Measurements from ENCODE around the gene GRAMD1B. TPM values are rescaled to one million over a fixed set of nuclear protein-coding genes. Genes with fewer than 3 reads are reported as not detected.
A peak's percentile ranks its signal among the peaks of the same experiment; 100 is the strongest.

The GRAMD1B gene
- total RNA-seq, 4 donors from 2014 or later, result 0.08 to 0.64 (median 0.42) TPM

DNA sequence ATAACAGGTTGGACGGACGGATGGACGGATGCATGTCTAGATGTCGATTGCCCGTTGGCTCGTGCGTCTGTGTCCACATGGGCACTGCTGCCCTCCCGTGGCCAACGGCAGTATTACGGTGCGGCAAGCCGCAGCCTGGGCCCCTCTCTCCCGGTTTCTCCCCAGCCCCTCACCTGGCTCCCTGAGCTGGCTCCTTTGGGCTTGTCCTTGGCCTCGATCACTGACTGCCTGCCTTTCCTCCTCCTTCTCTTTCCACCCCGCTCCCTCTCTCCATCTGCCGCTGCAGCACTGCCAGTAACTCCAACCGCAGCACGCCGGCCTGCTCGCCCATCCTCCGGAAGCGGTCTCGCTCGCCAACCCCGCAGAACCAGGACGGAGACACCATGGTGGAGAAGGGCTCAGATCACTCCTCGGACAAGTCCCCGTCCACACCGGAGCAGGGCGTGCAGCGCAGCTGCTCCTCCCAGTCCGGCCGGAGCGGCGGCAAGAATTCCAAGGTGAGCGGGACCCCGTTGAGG, 147.1 kb downstream of the GRAMD1B start:
- Histone ChIP-seq H3K4me1 (peaks cover 8% of the 10 kb centered on the region), H3K36me3 (no peaks in the 10 kb centered on the region), H3K27me3 (peaks cover 18% of the 10 kb centered on the region), H3K27ac (no peak overlapping the region), H3K9me3 (no peaks in the 10 kb centered on the region), H3K4me3 (no peak overlapping the region)
- DNase-seq (ENCODE audit: low spot score in 2 of 2), result no peak
- TF ChIP-seq, protein P1, sequence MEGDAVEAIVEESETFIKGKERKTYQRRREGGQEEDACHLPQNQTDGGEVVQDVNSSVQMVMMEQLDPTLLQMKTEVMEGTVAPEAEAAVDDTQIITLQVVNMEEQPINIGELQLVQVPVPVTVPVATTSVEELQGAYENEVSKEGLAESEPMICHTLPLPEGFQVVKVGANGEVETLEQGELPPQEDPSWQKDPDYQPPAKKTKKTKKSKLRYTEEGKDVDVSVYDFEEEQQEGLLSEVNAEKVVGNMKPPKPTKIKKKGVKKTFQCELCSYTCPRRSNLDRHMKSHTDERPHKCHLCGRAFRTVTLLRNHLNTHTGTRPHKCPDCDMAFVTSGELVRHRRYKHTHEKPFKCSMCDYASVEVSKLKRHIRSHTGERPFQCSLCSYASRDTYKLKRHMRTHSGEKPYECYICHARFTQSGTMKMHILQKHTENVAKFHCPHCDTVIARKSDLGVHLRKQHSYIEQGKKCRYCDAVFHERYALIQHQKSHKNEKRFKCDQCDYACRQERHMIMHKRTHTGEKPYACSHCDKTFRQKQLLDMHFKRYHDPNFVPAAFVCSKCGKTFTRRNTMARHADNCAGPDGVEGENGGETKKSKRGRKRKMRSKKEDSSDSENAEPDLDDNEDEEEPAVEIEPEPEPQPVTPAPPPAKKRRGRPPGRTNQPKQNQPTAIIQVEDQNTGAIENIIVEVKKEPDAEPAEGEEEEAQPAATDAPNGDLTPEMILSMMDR (IDR thresholded peaks at IDR 0.05), result peak; percentile 50 to 93
- no peak for TF ChIP-seq POLR2A (IDR thresholded peaks at IDR 0.05)
- 54% methylated on average over 37 of the region's 37 CpGs for WGBS

DNA sequence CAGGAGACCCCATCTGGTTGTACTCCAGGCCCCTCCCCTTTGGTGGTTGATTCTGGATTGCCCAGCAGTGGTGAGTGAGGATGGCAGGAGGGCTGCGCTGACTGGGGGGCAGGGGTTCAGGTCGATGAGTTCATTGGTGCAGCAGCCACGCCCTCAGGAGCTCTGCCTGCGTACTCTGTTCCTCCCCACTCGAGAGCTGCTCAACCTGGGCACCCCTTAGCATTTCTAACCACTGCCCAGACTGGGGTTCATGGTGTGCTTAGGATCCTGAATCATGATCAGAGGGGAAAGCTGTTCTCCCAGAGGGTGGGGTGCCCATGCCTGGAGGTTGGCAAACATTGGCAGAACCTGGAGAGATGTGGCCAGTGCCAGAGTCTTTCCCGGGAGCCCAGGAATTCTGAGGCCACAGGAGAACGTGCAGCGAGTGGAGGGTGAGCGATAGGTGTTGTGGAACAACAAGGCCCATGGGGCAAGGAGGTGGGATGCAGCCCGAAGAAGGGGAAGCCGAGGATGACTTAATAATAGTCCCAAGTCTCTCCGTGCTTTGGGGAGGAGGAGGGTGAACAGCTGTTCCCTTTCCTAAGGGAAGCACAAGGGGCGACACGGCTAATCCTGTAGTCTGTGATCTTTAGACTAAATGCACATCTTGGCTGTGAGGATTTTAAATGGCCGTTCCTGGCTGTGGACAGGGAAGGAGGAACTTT, 148.9 kb downstream of the GRAMD1B start:
- no peaks in the 10 kb centered on the region for H3K9me3 ChIP-seq
- peaks cover 8% of the 10 kb centered on the region for H3K4me1 ChIP-seq
- DNase-seq (ENCODE audit: low spot score in 2 of 2), result no peak
- TF ChIP-seq POLR2AphosphoS5 (IDR thresholded peaks at IDR 0.05) (no peak), POLR2A (IDR thresholded peaks at IDR 0.05) (no peak), EP300 (IDR thresholded peaks at IDR 0.05) (no peak)
- TF ChIP-seq, protein P1 (IDR thresholded peaks at IDR 0.05), result no peak
- H3K4me3 ChIP-seq, result no peak overlapping the region
- WGBS, result 90% methylated on average over 13 of the region's 15 CpGs
- no peak overlapping the region for H3K27ac ChIP-seq
- H3K36me3 ChIP-seq, result no peaks in the 10 kb centered on the region
- peaks cover 18% of the 10 kb centered on the region for H3K27me3 ChIP-seq

DNA sequence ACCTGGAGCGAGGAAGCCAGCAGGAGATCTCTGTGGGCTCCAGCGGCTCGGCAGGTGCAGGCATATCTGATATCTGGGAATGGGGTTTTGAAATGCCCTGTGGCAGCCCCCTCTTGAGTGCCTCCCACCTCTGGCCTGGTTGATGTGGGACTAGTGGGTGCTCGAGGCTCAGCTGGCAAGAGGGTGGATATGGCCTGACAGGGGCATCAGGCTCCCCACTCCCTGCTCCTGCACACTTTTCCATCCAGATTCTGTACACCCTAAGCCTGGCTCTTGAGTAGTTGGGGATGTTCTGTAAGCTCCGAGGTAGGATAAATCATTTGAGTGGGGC, 149.4 kb downstream of the GRAMD1B start:
- H3K27me3 ChIP-seq, result peaks cover 18% of the 10 kb centered on the region
- no peak for DNase-seq (ENCODE audit: low spot score in 2 of 2)
- no peak for TF ChIP-seq EP300 (IDR thresholded peaks at IDR 0.05)
- no peak for TF ChIP-seq POLR2A (IDR thresholded peaks at IDR 0.05)
- TF ChIP-seq POLR2AphosphoS5 (IDR thresholded peaks at IDR 0.05), result no peak
- TF ChIP-seq, protein P1 (IDR thresholded peaks at IDR 0.05), result no peak
- no peak overlapping the region for H3K4me3 ChIP-seq
- H3K9me3 ChIP-seq, result no peaks in the 10 kb centered on the region
- H3K36me3 ChIP-seq, result no peaks in the 10 kb centered on the region
- 95% methylated on average over 4 of the region's 5 CpGs for WGBS
- peaks cover 8% of the 10 kb centered on the region for H3K4me1 ChIP-seq
- H3K27ac ChIP-seq, result no peak overlapping the region

DNA sequence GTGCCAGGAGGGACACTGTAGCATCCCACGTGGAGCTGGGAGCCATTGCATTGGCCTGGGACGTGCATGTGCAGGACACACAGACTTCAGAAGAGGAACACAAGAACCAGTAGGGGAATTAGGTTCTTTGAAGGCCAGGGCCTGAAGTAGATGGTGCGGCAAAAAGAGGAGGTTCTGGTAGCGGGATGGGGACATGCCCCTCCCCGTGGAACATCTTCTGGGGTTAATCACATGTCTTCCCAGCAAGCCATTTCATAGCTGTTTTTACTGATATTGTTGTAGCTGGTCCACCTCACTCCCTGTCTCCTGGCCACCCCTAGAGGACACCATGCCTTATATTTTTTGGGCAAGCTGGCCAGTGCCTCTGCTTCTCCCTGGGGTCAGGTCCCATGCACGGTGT, 150.1 kb downstream of the GRAMD1B start:
- TF ChIP-seq POLR2AphosphoS5 (IDR thresholded peaks at IDR 0.05), result no peak
- TF ChIP-seq, protein P1 (IDR thresholded peaks at IDR 0.05), result no peak
- TF ChIP-seq POLR2A (IDR thresholded peaks at IDR 0.05), result no peak
- Histone ChIP-seq H3K4me1 (peaks cover 8% of the 10 kb centered on the region), H3K36me3 (no peaks in the 10 kb centered on the region), H3K27me3 (peaks cover 18% of the 10 kb centered on the region), H3K27ac (no peak overlapping the region), H3K4me3 (no peak overlapping the region), H3K9me3 (no peaks in the 10 kb centered on the region)
- no peak for DNase-seq (ENCODE audit: low spot score in 2 of 2)
- WGBS, result 94% methylated on average over 6 of the region's 6 CpGs

DNA sequence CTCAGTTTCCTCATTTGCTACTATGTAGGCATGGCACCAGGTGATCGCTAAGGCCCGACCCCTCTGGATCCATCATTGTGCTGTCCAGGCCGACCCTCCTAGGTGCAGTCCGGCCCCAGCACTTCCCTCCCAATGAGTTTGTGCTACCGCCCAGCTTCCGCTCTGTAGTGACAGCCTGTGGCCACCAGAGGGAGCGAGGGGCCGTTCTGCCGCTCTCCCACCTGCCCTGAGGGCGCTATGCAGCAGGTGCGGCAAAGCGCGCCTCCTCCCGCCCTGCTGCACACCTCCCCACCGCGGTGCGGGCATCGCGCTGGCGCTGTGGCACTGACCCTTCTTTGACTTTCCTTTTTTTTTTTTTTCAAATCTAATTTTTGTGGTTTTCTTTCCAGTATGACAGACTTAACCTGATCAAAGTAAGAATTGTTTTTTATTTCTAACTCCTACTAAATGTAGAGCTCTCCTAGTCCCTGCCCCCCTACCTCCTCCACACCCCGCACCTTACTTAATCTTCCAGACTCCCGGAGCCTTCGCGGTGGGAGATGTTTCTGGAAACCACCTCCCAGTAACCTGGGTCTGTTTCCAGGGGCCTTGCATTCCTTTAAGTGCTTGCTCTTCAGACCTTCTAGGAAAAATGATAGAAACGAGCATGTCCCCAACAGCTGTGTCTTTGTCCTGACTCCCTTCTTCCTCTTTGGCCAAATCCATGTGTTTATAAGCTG, 150.6 kb downstream of the GRAMD1B start:
- Histone ChIP-seq H3K9me3 (no peaks in the 10 kb centered on the region), H3K4me1 (peaks cover 8% of the 10 kb centered on the region), H3K27me3 (peaks cover 18% of the 10 kb centered on the region), H3K4me3 (no peak overlapping the region), H3K27ac (no peak overlapping the region), H3K36me3 (no peaks in the 10 kb centered on the region)
- WGBS, result 10% methylated on average over 25 of the region's 25 CpGs
- no peak for TF ChIP-seq POLR2A (IDR thresholded peaks at IDR 0.05)
- TF ChIP-seq, protein P1 (IDR thresholded peaks at IDR 0.05), result peak; percentile 42 to 91
- DNase-seq (ENCODE audit: low spot score in 2 of 2), result no peak

Measured in suprapubic skin (tissue), 4 donors.